GM19025 (cell line): ENCODE data around the gene FLACC1.
"Not testable (repeated sequence)": the region's sequence is repeated elsewhere in the genome, so short reads cannot be mapped to it uniquely, and the experiment has no call there.

Experiments
- ATAC-seq: cut with Tn5 transposase; IDR thresholded peaks from one replicate; pipeline ENCODE4 v1.9.1; 2021; ENCODE audit warnings: mild to moderate bottlenecking, low read depth, moderate library complexity; ENCODE audit not compliant: unreplicated experiment

The FLACC1 gene

DNA sequence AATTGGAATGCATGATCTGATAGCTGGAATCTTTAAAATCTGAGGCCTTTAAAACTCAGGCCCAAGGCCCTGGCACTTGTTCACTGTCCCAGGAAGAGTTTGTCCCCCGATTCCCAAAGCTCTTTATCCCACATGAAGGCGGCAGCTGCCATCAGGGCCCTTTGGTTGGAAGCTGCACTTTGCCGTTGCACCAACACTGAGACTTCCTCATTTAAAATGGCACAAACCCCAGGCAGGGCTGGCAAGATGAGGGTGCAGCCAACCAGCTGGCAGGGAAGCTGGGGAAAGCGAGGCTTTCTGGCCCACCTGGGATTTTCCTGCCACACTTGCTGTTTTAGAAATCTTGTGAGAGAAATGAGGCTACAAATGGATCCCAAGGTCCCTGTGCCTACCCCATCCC, 6.3 kb downstream of the FLACC1 start:
- no peak for ATAC-seq

DNA sequence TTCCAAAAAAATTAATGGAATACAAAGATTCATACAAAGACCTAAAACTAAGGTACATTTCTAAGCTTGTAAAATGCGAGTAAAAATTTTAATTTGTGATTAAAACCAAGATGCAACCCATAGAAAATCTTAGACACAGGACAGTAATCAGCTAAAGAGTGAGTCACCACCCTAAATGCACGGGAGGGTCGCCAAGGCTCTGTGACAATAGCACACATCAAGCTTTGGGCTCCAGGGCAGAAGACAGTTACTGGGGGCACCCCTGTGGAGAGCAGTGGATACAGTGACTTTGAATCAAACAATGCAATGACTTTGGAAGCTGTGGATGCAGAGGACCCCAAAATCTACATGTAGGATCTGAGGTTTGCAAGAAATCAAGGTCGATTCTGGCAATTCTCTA, 7.5 kb downstream of the FLACC1 start:
- ATAC-seq = no peak

DNA sequence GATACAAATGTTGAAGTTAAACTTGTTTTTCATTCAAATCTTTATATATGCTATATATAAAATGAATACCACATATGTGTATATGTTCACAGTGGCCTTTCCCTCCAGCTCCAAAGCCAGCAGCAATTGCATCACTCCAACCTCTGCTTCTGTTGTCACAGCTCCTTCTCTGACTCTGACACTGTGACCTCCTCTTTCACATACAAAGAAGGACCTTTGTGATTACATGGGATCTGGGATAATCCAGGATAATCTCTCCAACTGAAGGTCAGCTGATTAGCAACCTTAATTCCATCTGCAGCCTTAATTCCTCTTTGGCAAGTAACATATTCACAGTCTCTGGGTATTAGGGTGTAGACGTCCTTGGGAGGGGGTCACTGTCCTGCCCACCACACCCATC, 8.4 kb downstream of the FLACC1 start:
- no peak for ATAC-seq

DNA sequence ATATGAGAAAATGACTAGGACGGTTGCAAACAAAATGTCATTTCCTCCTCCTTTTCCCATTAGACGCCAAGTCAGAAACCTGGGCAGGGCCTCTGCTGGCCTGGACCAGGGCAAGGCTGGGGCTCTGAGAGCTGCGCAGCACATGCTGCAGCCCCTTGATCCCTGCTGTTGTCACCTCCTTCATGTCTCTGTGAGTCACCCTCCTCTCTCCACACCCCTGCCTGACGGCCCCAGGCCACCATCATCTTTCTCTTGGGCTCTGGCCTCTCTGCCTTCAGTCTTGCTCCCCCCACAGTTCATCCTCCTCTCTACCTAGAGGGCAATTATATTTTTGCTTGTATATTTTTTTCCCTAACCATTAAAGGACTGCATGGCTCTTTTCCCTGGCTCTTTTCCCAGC, 10.0 kb downstream of the FLACC1 start:
- ATAC-seq = no peak

DNA sequence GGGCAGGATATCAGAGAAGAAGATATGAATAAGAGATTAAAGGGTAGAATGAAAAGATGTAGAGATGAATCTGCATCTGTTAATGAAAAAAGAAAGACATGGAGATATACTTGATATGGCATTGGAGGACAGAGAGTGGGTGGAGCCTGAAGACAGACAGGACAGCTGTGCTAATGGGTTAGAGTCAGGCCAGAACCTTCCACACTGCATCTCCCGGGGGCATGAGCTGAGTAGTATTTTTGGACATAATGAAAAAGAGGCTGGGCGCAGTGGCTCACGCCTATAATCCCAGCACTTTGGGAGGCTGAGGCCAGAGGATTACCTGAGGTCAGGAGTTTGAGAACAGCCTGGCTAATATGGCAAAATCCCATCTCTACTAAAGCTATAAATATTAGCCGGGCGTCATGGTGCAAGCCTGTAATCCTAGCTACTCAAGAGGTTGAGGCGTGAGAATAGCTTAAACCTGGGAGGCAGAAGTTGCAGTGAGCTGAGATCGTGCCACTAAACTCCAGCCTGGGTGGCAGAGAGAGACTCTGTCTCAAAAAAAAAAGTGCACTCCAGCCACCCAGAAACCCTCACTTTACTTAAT, 11.4 kb downstream of the FLACC1 start:
- ATAC-seq = no peak

DNA sequence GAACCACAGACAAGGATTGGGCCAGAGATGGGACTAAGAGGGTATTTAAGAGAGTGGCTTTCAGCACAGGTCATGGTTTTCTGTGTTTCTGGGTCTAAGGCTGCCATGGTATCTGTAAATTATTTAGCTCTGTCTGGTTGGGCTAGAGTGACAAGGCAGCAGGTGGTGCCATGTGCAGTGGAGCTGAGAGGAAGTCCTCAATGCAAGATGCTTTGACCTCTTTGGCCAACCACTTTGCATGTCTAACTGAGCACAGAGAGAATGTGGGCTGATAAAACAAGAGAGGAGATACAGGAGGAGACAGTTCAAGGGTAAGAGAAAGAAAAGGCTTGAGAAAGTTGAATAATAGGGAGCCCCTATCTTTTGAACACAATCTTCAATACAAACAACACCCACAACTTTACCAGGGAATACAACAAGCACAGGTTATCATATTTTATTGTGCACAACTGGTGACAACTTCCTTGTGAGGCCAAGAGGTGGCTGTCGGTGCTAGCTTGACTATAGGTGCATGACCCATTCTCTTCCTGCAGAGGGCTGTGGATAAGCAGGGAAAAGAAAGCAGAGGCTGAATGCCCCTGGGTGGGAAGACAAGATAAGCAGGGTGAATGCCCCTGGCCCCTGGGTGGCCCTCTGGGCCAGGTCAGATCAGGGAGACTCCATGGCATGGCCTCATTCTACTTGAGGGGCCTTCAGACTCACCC, 12.3 kb downstream of the FLACC1 start:
- ATAC-seq = peak; percentile 74

DNA sequence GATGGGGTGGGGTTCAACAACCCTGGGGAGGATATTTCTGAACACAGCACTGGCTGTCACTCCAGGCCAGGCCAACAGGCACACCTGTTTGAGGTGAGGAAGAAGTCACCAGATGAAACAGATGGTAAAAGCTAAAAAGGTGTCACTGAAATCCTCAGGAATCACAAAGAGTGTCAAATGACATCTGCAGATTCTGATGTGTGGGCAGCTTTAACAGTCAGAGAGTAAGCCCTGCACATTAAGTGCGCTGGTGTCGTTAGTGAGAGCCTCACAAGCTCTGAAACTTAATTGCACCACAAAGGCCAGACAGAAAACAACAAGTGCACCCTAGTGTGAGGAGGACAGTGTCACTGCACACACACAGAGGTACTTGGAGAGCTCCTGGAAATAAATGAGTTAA, 13.6 kb downstream of the FLACC1 start:
- ATAC-seq = no peak

DNA sequence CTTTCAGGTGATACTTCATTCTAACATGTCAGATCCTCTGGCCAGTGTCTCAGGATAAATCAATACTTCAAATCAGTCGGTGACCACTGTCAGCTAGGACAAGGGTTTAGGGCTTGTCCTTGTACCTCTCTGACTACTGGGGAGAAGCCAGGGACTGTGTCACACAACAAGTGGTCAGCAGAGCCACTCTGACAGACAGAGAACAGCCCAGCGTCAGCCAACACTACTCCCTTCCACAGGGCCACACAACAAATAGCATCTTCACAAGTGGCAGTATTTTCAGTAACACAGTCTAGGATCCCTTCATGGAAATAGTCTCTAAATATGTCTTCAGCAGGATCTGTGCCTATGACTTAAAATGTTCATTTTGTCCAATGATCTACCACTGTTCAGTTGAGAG, 14.2 kb downstream of the FLACC1 start:
- ATAC-seq = no peak

DNA sequence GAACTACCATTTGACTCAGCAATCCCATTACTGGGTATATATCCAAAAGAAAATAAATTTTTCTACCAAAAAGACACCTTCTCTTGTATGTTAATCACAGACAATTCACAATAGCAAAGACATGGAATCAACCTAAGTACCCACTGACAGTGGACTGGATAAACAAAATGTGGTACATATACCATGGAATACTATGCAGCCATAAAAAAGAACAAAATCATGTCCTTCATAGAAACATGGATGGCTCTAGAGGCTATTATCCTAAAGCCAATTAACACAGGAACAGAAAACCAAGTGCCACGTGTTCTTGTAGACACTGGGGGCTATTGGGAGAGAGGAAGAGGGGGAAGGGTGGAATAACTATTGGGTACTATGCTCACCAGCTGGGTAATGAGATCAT, 27.7 kb downstream of the FLACC1 start:
- no peak for ATAC-seq

DNA sequence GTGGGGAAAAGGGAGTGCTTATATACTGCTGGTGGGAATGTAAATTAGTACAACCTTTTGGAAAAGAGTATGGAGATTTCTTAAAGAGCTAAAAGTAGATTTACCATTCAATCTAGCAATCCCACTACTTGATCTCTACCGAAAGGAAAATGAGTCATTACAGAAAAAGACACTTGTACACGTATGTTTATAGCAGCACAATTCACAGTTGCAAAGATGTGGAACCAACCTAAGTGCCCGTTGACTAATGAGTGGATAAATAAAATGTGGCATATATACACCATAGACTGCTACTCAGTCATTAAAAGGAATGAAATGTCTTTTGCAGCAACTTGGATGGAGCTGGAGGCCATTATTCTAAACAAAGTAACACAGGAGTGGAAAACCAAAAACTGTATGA, 29.5 kb downstream of the FLACC1 start:
- ATAC-seq = no peak

DNA sequence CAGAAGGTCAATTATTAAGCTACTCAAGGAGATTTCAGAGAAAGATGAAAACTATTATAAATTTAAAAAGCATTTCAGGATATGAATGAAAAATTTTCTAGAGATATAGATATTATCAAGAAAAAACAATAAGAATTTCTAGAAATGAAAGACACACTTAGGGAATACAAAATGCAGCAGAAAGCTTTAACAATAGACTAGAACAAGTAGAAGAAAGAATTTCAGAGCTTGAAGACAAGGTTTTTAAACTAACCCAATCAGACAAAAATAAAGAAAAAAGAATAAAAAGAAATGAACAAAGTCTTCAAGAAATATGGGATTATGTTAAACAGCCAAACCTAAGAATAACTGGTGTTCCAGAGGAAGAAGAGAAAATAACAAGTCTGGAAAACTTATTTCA, 34.4 kb downstream of the FLACC1 start:
- no peak for ATAC-seq

DNA sequence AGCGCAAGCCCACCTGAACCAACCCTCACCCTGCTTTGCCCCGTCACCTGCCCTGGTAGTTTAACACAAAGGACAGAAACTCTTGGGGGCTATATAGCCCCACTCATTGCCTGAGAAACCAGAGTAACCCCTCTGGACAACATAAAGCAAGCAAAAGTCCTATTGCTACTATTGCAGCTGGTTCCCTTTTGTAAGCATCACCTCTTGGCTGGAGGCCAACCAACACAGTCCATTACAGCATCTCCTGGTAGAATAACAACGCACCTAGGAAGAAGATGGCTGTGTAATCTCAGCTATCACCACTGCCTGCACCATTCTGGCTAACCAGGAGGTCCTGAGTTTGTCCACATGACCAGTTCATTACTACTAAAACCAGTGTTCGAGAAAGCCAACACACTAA, 36.4 kb downstream of the FLACC1 start:
- ATAC-seq = no peak

DNA sequence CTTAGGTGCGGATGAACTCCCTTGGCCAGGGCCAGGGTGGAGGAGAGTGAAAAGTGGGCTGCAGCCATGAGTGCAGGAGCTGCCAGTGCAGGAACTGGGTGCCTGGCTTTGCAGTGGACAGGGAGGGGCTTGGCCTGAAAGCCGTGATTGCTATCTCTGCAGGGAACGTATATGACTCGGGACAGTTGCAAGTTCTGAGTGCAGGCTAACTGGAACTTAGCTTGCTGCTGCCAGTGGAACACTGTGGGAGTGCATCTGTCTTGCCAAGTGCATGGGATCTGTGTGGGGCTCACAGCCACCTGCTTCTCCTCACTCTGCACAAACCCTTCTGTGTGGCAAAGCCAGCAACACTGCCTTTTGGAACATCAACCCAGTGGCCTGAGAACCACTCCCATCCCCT, 36.9 kb downstream of the FLACC1 start:
- no peak for ATAC-seq

DNA sequence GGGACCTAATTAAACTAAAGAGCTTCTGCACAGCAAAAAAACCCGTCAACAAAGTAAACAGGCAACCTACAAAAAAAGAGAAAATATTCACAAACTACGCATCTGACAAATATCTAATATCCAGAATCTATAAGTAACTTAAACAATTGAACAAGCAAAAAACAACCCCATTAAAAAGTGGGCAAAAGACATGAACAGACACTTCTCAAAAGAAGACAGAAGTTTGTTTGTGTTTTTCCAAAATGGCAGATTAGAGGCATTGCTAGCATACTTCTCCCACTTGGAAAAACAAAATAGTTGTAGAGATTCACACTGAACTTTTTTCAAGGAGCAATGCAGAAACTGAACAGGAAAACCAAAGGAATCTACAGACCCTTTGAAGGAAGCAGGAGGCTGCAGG, 37.6 kb downstream of the FLACC1 start:
- no peak for ATAC-seq

DNA sequence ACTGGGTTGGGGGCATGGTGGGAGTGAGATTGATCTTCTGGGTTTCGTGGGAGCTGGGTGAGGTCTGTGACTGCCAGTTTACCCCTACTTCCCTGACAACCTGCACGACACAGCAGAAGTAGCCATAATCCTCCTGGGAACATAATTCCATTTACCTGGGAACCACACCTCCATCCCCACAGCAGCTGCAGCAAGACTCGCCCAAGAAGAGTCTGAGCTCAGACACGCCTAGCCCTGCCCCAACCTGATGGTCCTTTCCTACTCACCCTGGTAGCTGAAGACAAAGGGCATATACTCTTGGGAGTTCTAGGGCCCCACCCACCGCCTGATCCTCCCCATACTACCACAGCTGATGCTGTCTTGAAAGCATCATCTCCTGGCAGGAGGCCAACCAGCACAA, 43.8 kb downstream of the FLACC1 start:
- ATAC-seq = no peak

DNA sequence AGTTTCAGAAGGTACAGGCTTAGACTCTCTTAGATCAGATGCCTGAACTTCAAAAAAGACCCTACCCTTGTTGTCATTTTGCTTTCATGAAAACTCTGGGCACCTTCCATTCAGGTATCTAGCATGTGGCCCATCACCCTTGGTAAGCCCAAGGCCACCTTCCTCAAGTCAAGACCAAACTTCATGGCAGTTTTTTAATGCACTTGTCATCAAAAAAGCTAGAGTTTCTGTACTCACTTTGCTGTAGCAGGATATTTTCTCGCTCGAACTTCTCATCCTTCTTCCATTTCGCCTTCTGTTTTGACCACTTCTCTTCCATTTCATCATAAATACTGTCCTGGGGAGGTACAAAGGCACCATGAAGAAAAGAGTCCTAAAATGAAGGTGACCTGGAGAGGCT, 48.2 kb downstream of the FLACC1 start:
- ATAC-seq = no peak

DNA sequence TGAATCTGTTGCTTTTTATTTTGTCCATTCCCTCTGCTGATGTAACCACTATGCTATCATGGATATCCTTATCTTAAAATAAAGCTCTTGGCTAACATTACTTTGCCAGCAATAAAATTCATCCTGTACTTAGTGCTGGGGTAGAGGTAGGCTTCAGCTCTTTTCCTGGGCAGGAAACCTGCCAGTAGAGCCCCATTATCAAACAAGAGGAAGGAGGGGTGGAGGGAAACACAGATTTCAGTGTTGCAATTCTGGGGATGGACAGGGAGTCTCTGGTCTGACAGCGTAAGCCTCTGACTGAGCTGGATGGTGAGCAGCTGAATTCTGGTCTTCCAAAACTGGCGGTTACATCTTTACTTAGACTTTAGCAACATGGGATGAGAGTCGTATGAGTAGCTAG, 49.3 kb downstream of the FLACC1 start:
- ATAC-seq = no peak

DNA sequence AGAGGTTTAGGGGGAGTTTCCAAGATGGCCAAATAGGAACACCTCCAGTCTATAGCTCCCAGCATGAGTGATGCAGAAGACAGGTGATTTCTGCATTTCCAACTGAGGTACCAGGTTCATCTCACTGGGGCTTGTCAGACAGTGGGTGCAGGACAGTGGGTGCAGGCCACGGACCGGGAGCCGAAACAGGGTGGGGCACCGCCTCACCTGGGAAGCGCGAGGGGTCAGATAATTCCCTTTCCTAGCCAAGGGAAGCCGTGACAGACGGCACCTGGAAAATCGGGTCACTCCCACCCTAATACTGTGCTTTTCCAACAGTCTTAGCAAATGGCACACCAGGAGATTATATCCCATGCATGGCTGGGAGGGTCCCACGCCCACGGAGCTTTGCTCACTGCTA, 57.2 kb downstream of the FLACC1 start:
- not testable (repeated sequence) for ATAC-seq

DNA sequence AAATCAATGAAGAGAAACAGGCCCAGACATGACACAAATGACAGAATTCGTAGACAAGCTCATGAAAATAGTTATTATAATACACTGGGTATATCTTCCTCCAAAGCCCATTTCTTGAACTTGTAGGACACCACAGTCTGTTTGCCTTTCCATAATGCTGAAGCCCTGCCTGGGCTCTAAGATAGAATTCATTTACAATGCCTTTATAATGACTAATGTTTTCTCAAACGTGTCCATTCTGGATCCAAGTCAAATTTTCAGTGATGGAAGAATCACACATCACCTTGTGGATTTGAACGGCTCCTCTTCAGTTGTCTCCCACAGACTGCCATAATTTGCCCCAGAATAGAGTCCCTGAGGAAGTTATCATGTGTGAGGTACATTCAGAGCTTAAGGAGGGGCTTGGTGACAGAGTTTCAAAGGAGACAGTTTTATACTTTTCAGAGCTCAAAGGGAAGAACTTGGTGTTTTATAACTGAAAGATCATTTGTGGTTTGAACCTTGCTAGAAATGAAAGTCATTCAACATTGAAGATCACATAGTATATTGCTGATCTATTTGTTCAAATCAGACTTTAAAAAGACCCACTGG, 58.6 kb downstream of the FLACC1 start:
- no peak for ATAC-seq

DNA sequence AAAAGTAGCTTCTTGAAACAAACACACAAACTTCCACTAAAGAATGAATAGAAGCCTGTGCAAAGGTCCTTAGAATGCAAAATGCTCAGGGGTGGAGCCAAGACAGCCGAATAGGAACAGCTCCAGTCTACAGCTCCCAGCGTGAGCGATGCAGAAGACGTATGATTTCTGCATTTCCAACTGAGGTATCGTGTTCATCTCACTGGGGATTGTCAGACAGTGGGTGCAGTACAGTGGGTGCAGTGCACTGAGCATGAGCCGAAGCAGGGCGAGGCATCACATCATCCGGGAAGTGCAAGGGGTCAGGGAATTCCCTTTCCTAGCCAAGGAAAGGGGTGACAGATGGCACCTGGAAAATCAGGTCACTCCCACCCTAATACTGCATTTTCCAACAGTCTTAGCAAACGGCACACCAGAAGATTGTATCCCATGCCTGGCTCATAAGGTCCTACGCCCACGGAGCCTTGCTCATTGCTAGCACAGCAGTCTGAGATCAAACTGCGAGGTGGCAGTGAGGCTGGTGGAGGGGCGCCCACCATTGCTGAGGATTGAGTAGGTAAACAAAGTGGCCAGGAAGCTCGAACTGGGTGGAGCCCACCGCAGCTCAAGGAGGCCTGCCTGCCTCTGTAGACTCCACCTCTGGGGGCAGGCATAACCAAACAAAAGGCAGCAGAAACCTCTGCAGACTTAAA, 66.5 kb downstream of the FLACC1 start:
- not testable (repeated sequence) for ATAC-seq

DNA sequence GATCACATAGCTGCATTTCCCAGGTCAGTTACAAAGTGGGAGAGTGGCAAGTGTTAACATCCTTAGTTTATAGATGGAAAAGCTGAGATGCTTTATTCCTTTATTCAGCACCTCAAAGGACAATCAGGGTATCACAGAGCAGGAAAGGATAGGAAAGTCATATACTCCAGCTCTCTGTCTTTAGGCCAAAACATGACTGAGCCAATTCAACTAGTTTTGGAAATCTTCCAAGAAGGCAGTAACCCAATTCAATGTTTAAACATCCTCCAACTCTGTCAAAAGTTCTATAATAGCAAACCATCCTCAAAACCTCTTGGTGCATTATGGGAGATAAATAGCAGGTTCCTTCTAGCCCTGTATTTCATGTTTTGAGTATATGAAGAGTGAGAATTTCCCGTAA, 71.6 kb downstream of the FLACC1 start:
- ATAC-seq = no peak
